ENCODE results near the gene LILRB5.

GRCh38 chr19:54297759-54298305, 40.8 kb upstream of the LILRB5 start:
- TF ChIP-seq EZH2 (IDR thresholded peaks at IDR 0.05; ENCODE audit: low read depth), result no peak
- TF ChIP-seq, protein P1, sequence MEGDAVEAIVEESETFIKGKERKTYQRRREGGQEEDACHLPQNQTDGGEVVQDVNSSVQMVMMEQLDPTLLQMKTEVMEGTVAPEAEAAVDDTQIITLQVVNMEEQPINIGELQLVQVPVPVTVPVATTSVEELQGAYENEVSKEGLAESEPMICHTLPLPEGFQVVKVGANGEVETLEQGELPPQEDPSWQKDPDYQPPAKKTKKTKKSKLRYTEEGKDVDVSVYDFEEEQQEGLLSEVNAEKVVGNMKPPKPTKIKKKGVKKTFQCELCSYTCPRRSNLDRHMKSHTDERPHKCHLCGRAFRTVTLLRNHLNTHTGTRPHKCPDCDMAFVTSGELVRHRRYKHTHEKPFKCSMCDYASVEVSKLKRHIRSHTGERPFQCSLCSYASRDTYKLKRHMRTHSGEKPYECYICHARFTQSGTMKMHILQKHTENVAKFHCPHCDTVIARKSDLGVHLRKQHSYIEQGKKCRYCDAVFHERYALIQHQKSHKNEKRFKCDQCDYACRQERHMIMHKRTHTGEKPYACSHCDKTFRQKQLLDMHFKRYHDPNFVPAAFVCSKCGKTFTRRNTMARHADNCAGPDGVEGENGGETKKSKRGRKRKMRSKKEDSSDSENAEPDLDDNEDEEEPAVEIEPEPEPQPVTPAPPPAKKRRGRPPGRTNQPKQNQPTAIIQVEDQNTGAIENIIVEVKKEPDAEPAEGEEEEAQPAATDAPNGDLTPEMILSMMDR (conservative IDR thresholded peaks at IDR 0.05), result no peak; the same call in 1 of the 2 replicates

Data from PC-9 (cell line).